Measurements from ENCODE around the gene IFNA8.
"Not testable (repeated sequence)": the region's sequence is repeated elsewhere in the genome, so short reads cannot be mapped to it uniquely, and the experiment has no call there.

- TF ChIP-seq CTCF (IDR thresholded peaks at IDR 0.05); TEAD4 (CRISPR knock-in tag; IDR thresholded peaks at IDR 0.05); MXD4 (CRISPR knock-in tag; IDR thresholded peaks at IDR 0.05; ENCODE audit: borderline replicate concordance); ATF6 (CRISPR knock-in tag; IDR thresholded peaks at IDR 0.05); GABPB1 (CRISPR knock-in tag; IDR thresholded peaks at IDR 0.05); CBFB (CRISPR knock-in tag; IDR thresholded peaks at IDR 0.05; ENCODE audit: low read depth); JUN (CRISPR knock-in tag; IDR thresholded peaks at IDR 0.05); IRF2 (CRISPR knock-in tag; IDR thresholded peaks at IDR 0.05; ENCODE audit: borderline replicate concordance, low read depth); JAZF1 (CRISPR knock-in tag; IDR thresholded peaks at IDR 0.05); ZNF416 (CRISPR knock-in tag; IDR thresholded peaks at IDR 0.05); USF2 (CRISPR knock-in tag; IDR thresholded peaks at IDR 0.05); MAX (CRISPR knock-in tag; IDR thresholded peaks at IDR 0.05): not testable (repeated sequence)
These were observed 41.7 kb upstream of the IFNA8 start for GRCh38 chr9:21367169-21367568.
